ENCODE data around the gene TBL1Y.
"Not testable (repeated sequence)": the region's sequence is repeated elsewhere in the genome, so short reads cannot be mapped to it uniquely, and the experiment has no call there.

- TF ChIP-seq CEBPB (IDR thresholded peaks at IDR 0.05; ENCODE audit: borderline replicate concordance in 1 of 2, low read depth in 2 of 2, low read length in 2 of 2); ETV6 (conservative IDR thresholded peaks at IDR 0.05 in 1 of 2, IDR thresholded peaks at IDR 0.05 in 1 of 2; ENCODE audit: borderline replicate concordance in 1 of 2, low read depth in 1 of 2); ZBTB40 (IDR thresholded peaks at IDR 0.05; ENCODE audit: borderline replicate concordance): not testable (repeated sequence)
These were observed 2.5 kb upstream of the TBL1Y start for GRCh38 chrY:6908021-6908420.

Data from GM12878 (cell line).